Activated T-cell treated with anti-CD3 and anti-CD28 coated beads for 24 hours (primary cell): ENCODE measurements around the gene LPIN3.

Experiments
- DNase-seq: peaks from one replicate; pipeline ENCODE4 v3.0.0-alpha.2; 2020; ENCODE audit warnings: low read depth

Gene LPIN3

GRCh38 chr20:41350408-41350962 lies 9.9 kb downstream of the LPIN3 start:
- DNase-seq = no peak

- no peak for DNase-seq
Observed at GRCh38 chr20:41352106-41352505, 11.5 kb downstream of the LPIN3 start.

GRCh38 chr20:41352666-41353065 lies 12.0 kb downstream of the LPIN3 start:
- no peak for DNase-seq

- DNase-seq = no peak
Observed at GRCh38 chr20:41353530-41353929, 12.9 kb downstream of the LPIN3 start.

- DNase-seq = no peak
Observed at GRCh38 chr20:41355192-41355591, 14.6 kb downstream of the LPIN3 start.

GRCh38 chr20:41355598-41356203 lies 15.1 kb downstream of the LPIN3 start:
- no peak for DNase-seq

GRCh38 chr20:41356951-41357350 lies 16.3 kb downstream of the LPIN3 start:
- no peak for DNase-seq

GRCh38 chr20:41357424-41358163 lies 17.0 kb downstream of the LPIN3 start:
- no peak for DNase-seq

- DNase-seq = no peak
Observed at GRCh38 chr20:41358230-41358629, 17.6 kb downstream of the LPIN3 start.

GRCh38 chr20:41358717-41359116 lies 18.1 kb downstream of the LPIN3 start:
- DNase-seq = no peak

- no peak for DNase-seq
Observed at GRCh38 chr20:41359541-41360011, 19.0 kb downstream of the LPIN3 start.

- DNase-seq = no peak
Observed at GRCh38 chr20:41360831-41361756, 20.5 kb downstream of the LPIN3 start.

- DNase-seq = no peak
Observed at GRCh38 chr20:41361757-41362747, 21.4 kb downstream of the LPIN3 start.

- no peak for DNase-seq
Observed at GRCh38 chr20:41362748-41363140, 22.1 kb downstream of the LPIN3 start.

- DNase-seq = no peak
Observed at GRCh38 chr20:41363601-41364000, 23.0 kb downstream of the LPIN3 start.

- DNase-seq = no peak
Observed at GRCh38 chr20:41364236-41364855, 23.7 kb downstream of the LPIN3 start.

- no peak for DNase-seq
Observed at GRCh38 chr20:41364967-41365765, 24.5 kb downstream of the LPIN3 start.

GRCh38 chr20:41365777-41366545 lies 25.3 kb downstream of the LPIN3 start:
- DNase-seq = no peak
